Stimulated activated CD4-positive, alpha-beta T cell treated with anti-CD3 and anti-CD28 coated beads, Interleukin-12 subunit alpha, Interleukin-12 subunit beta, amount 100 ng/mL, for 48 hours (primary cell): ENCODE results near the gene COL23A1.

Experiments
- DNase-seq, 3 donors: peaks; one replicate each; pipeline ENCODE4 v3.0.0-alpha.2; 2020; ENCODE audit warnings: low read depth in 2 of 3, low spot score in 1 of 3

The COL23A1 gene

GRCh38 chr5:178291161-178291561, 299.0 kb downstream of the COL23A1 start:
- DNase-seq: no peak

- no peak for DNase-seq
Measured at GRCh38 chr5:178290376-178290775, 299.8 kb downstream of the COL23A1 start.

GRCh38 chr5:178289438-178289837, 300.8 kb downstream of the COL23A1 start:
- DNase-seq: no peak

GRCh38 chr5:178288401-178289368, 301.5 kb downstream of the COL23A1 start:
- DNase-seq: no peak

GRCh38 chr5:178287791-178288105, 302.4 kb downstream of the COL23A1 start:
- no peak for DNase-seq

GRCh38 chr5:178287091-178287790, 303.0 kb downstream of the COL23A1 start:
- no peak for DNase-seq

- no peak for DNase-seq
Measured at GRCh38 chr5:178286226-178287090, 303.7 kb downstream of the COL23A1 start.

- no peak for DNase-seq
Measured at GRCh38 chr5:178285399-178286225, 304.6 kb downstream of the COL23A1 start.

- no peak for DNase-seq
Measured at GRCh38 chr5:178284996-178285395, 305.2 kb downstream of the COL23A1 start.

GRCh38 chr5:178284093-178284675, 306.0 kb downstream of the COL23A1 start:
- DNase-seq: peak in 1 of 3 donors; percentile 38

- no peak for DNase-seq
Measured at GRCh38 chr5:178283520-178283919, 306.7 kb downstream of the COL23A1 start.

GRCh38 chr5:178282391-178282790, 307.8 kb downstream of the COL23A1 start:
- no peak for DNase-seq

- DNase-seq: no peak
Measured at GRCh38 chr5:178281331-178281730, 308.9 kb downstream of the COL23A1 start.

GRCh38 chr5:178280631-178281030, 309.6 kb downstream of the COL23A1 start:
- no peak for DNase-seq

- DNase-seq: peak; percentile 6 to 56 (median 42)
Measured at GRCh38 chr5:178279723-178280438, 310.3 kb downstream of the COL23A1 start.

- no peak for DNase-seq
Measured at GRCh38 chr5:178279026-178279722, 311.0 kb downstream of the COL23A1 start.

- DNase-seq: no peak
Measured at GRCh38 chr5:178278358-178279023, 311.7 kb downstream of the COL23A1 start.

- no peak for DNase-seq
Measured at GRCh38 chr5:178277866-178278265, 312.3 kb downstream of the COL23A1 start.
